Gastrocnemius medialis (tissue), 4 donors: ENCODE measurements around the gene HERC3. TPM values are rescaled to one million over a fixed set of nuclear protein-coding genes. Genes with fewer than 3 reads are reported as not detected.

Source experiments
- ATAC-seq, 2 donors: fragments of 150-250 bp; one replicate each; pipeline ENCODE4 v1.9.1; 2016
- DNase-seq, 2 donors: peaks; one replicate each; pipeline ENCODE4 v3.0.0-alpha.2; 2019
- H3K27ac ChIP-seq, 4 donors: fragments of 200-600 bp; sonication (generic); 1 replicate in 1 of 4; 2 replicates in 3 of 4; pipeline ENCODE4 v1.5.1; 2016 to 2018; ENCODE audit warnings: mild to moderate bottlenecking in 2 of 4, moderate library complexity in 1 of 4
- H3K27me3 ChIP-seq, 3 donors: fragments of 200-600 bp; sonication (generic) in 2 of 3; 1 replicate in 1 of 3; 2 replicates in 2 of 3; pipeline versions ENCODE4 v1.5.1 to v1.6.0; 2016 to 2019; ENCODE audit warnings: mild to moderate bottlenecking in 1 of 3, moderate library complexity in 1 of 3
- H3K36me3 ChIP-seq, 2 donors: fragments of 200-600 bp; sonication (generic) in 1 of 2; one replicate each; pipeline ENCODE4 v1.5.1; 2017 to 2018
- H3K4me1 ChIP-seq, 2 donors: fragments of 200-600 bp; sonication (generic) in 1 of 2; one replicate each; pipeline ENCODE4 v1.5.1; 2016 to 2017; ENCODE audit warnings: mild to moderate bottlenecking in 2 of 2
- H3K4me3 ChIP-seq, 4 donors: fragments of 200-600 bp; sonication (generic) in 3 of 4; 1 replicate in 1 of 4; 2 replicates in 3 of 4; pipeline ENCODE4 v1.5.1; 2016 to 2019; ENCODE audit warnings: mild to moderate bottlenecking in 2 of 4
- H3K9me3 ChIP-seq, 3 donors: fragments of 200-600 bp; sonication (generic) in 2 of 3; 1 replicate in 1 of 3; 2 replicates in 2 of 3; pipeline ENCODE4 v1.5.1; 2016 to 2019
- POLR2A ChIP-seq, 2 donors: fragments of 450-650 bp; IDR thresholded peaks; one replicate each; pipeline ENCODE4 v1.6.1; 2017; ENCODE audit warnings: antibody characterized with exemption in 2 of 2, mild to moderate bottlenecking in 2 of 2, moderate library complexity in 2 of 2
- in situ Hi-C, 4 donors: fragments of 200-750 bp; cut with MboI; loops; one replicate each; pipeline versions ENCODE4 v1.15.0 to v1.8.0; 2017; ENCODE audit warnings: low sequenced_read_pairs in 4 of 4
- intact Hi-C: fragments of 100-400 bp; cut with DNase I; formaldehyde crosslinking; loops from one replicate; pipeline ENCODE4 v1.15.1; 2023; ENCODE audit warnings: low total_unique reads
- total RNA-seq, 4 donors: library from RNA; depleted of rRNA; stranded (reverse); fragments of >200 nt; gene quantifications; one replicate each; pipeline versions ENCODE4 v1.1.0 to v1.2.3, GENCODE V29; 2016
- TF ChIP-seq, protein P1 (sequence below), 5 experiments: fragments of 450-650 bp in 3 of 5; fragments of 200-600 bp in 2 of 5; sonication (generic) in 2 of 5; IDR thresholded peaks in 4 of 5; conservative IDR thresholded peaks in 1 of 5; 1 replicate in 4 of 5; 2 replicates in 1 of 5; pipeline ENCODE4 v1.5.1; 2016 to 2019; ENCODE audit warnings: antibody characterized with exemption in 5 of 5, mild to moderate bottlenecking in 3 of 5, moderate library complexity in 3 of 5

The HERC3 gene
- total RNA-seq, 4 donors from 2014 or later = 16.2 to 32.3 (median 21.9) TPM

- Histone ChIP-seq H3K4me1 (peaks cover 37 to 44% of the 10 kb centered on the region in 2 donors), H3K9me3 (no peaks in the 10 kb centered on the region), H3K36me3 (peaks cover 0 to 20% of the 10 kb centered on the region in 2 donors), H3K4me3 (no peak overlapping the region), H3K27ac (peak overlapping the region in 2 of 4 donors; percentile 88 to 90), H3K27me3 (no peaks in the 10 kb centered on the region)
- DNase-seq (no peak), ATAC-seq (no peak)
- intact Hi-C loops (no loop called here), in situ Hi-C loops (no loop called here)
- no peak for TF ChIP-seq POLR2A (IDR thresholded peaks at IDR 0.05)
Observed at GRCh38 chr4:88732714-88733368, 140.6 kb downstream of the HERC3 start.

DNA sequence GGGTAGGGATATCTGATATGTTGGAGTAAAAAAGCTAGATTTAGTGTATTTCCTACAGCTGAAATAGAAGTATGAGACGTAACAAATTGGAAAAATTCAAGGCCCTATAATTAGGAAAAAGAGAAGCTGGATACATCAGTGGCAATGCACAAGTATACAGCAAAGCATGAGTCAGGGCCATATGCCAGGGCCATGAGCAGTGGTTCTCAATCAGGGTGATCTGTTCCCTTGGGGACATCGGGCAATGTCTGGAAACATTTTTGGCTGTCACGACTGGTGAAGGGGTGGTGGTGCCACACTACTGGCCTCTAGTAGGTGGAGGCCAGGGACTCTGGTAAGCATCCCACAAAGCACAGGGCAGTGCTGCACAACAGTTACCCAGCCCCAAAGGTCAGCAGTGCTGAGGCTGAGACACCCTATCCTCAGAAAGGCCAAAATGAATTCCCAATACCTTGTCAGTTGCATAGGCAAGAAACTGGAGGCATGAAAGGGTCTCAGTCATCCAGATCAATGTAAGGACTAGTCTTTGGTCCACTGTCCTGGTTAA is 142.2 kb downstream of the HERC3 start:
- in situ Hi-C loops (no loop called here), intact Hi-C loops (no loop called here)
- no peak overlapping the region for H3K4me3 ChIP-seq
- DNase-seq (no peak), ATAC-seq (no peak)
- H3K27me3 ChIP-seq = no peaks in the 10 kb centered on the region
- H3K36me3 ChIP-seq = peaks cover 0 to 29% of the 10 kb centered on the region in 2 donors
- H3K27ac ChIP-seq = peak overlapping the region; percentile 79 to 90 (median 86)
- peaks cover 31 to 41% of the 10 kb centered on the region in 2 donors for H3K4me1 ChIP-seq
- H3K9me3 ChIP-seq = no peaks in the 10 kb centered on the region
- TF ChIP-seq POLR2A (IDR thresholded peaks at IDR 0.05) = no peak
- TF ChIP-seq, protein P1, sequence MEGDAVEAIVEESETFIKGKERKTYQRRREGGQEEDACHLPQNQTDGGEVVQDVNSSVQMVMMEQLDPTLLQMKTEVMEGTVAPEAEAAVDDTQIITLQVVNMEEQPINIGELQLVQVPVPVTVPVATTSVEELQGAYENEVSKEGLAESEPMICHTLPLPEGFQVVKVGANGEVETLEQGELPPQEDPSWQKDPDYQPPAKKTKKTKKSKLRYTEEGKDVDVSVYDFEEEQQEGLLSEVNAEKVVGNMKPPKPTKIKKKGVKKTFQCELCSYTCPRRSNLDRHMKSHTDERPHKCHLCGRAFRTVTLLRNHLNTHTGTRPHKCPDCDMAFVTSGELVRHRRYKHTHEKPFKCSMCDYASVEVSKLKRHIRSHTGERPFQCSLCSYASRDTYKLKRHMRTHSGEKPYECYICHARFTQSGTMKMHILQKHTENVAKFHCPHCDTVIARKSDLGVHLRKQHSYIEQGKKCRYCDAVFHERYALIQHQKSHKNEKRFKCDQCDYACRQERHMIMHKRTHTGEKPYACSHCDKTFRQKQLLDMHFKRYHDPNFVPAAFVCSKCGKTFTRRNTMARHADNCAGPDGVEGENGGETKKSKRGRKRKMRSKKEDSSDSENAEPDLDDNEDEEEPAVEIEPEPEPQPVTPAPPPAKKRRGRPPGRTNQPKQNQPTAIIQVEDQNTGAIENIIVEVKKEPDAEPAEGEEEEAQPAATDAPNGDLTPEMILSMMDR (IDR thresholded peaks at IDR 0.05 in 4 of 5, conservative IDR thresholded peaks at IDR 0.05 in 1 of 5) = no peak

- Histone ChIP-seq H3K9me3 (no peaks in the 10 kb centered on the region), H3K4me3 (no peak overlapping the region), H3K27me3 (no peaks in the 10 kb centered on the region), H3K36me3 (peaks cover 0 to 25% of the 10 kb centered on the region in 2 donors), H3K27ac (peak overlapping the region; percentile 79 to 90 (median 86)), H3K4me1 (peaks cover 35 to 40% of the 10 kb centered on the region in 2 donors)
- intact Hi-C loops = loop anchor here (5.0 kb wide), 1 partner anchor 123 kb away; no protein-coding TSS in a partner anchor
- in situ Hi-C loops = no loop called here
- ATAC-seq (no peak), DNase-seq (no peak)
- no peak for TF ChIP-seq POLR2A (IDR thresholded peaks at IDR 0.05)
- TF ChIP-seq, protein P1 (IDR thresholded peaks at IDR 0.05 in 4 of 5, conservative IDR thresholded peaks at IDR 0.05 in 1 of 5) = no peak
Observed at GRCh38 chr4:88735564-88735963, 143.3 kb downstream of the HERC3 start.

GRCh38 chr4:88736264-88736663 is 144.0 kb downstream of the HERC3 start:
- in situ Hi-C loops = no loop called here
- H3K36me3 ChIP-seq = peaks cover 0 to 21% of the 10 kb centered on the region in 2 donors

More at GRCh38 chr4:88736264-88736663, 144.0 kb downstream of the HERC3 start:
- H3K9me3 ChIP-seq = no peaks in the 10 kb centered on the region
- no peak for TF ChIP-seq POLR2A (IDR thresholded peaks at IDR 0.05)
- TF ChIP-seq, protein P1 (IDR thresholded peaks at IDR 0.05 in 4 of 5, conservative IDR thresholded peaks at IDR 0.05 in 1 of 5) = no peak
- no peak for ATAC-seq
- peaks cover 39 to 40% of the 10 kb centered on the region in 2 donors for H3K4me1 ChIP-seq
- intact Hi-C loops = loop anchor here (5.0 kb wide), 1 partner anchor 124 kb away; no protein-coding TSS in a partner anchor
- peak overlapping the region; percentile 79 to 90 (median 86) for H3K27ac ChIP-seq
- no peaks in the 10 kb centered on the region for H3K27me3 ChIP-seq
- no peak for DNase-seq
- peak overlapping the region in 2 of 4 donors; percentile 2 to 52 for H3K4me3 ChIP-seq
